HG02885 (cell line): ENCODE measurements around the gene EFCC1.
A peak's percentile ranks its signal among the peaks of the same experiment; 100 is the strongest.

Experiments
- ATAC-seq: cut with Tn5 transposase; IDR thresholded peaks from one replicate; pipeline ENCODE4 v1.9.1; 2021; ENCODE audit warnings: mild to moderate bottlenecking; ENCODE audit not compliant: unreplicated experiment, poor library complexity

Gene EFCC1, protein sequence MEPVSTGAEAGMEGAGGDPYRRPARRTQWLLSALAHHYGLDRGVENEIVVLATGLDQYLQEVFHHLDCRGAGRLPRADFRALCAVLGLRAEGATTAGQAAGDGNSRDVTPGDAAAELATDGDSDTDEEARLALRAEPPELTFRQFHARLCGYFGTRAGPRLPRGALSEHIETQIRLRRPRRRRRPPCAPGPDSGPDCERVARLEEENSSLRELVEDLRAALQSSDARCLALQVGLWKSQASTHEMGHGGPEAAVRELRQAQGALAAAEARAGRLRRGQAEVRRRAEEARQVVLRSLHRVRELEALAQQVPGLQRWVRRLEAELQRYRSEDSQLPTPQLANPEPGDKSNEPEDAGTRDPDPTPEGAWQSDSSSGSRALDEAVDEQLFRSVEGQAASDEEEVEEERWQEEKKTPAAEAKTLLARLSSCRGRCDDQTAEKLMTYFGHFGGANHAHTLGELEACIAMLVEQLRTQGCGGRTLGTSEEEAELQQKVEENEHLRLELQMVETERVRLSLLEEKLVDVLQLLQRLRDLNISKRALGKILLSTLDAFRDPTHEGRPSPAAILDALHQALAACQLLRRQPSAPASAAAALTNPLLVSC

DNA sequence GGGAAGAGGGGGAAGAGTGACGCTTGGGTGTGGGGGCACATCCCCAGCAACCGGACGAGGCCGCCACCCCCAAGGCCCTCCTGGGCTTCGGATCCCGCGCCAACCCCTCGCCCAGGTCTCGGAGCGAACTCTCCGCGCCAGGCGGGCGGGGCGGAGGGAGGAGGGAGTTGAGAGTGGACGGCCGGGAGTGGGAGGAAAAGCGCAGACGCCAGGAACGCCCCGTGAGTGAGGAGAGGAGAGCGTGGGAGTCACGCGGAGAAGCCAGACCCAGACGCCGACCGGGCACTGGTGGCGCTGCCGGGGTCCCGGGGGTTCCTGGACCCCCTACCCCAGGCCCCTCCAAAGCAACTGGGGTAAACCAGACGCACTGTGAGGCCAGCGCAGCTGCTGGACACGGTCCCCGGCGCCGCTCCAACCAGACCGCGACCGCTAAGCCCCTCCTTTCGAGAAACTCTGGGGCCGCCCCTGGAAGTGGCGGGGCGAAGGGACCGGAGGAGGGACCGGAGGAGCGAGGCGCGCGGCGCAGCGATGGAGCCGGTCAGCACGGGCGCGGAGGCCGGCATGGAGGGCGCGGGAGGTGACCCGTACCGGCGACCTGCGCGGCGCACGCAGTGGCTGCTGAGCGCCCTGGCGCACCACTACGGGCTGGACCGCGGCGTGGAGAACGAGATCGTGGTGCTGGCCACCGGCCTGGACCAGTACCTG lies at the start of gene EFCC1:
TSS of gene EFCC1 (plus strand) at position 204 of the 705 bp plus-strand sequence. CDS start at position 529, 325 bp downstream.
- ATAC-seq = no peak

DNA sequence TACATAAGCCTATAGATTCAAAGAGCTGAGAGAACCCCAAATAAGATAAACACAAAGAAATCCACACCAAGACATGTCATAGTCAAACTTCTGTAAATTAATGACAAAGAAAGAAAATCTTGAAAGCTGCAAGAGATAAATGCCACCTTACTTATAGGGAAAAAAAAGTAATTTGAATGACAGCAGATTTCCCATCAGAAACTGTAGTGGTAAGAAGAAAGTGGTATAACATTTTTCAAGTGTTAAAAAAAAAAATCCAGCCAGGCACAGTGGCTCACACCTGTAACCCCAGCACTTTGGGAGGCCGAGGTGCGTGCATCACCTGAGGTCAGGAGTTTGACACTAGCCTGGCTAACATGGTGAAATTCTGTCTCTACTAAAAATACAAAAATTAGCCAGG lies 44.7 kb upstream of the EFCC1 start:
- ATAC-seq = no peak

DNA sequence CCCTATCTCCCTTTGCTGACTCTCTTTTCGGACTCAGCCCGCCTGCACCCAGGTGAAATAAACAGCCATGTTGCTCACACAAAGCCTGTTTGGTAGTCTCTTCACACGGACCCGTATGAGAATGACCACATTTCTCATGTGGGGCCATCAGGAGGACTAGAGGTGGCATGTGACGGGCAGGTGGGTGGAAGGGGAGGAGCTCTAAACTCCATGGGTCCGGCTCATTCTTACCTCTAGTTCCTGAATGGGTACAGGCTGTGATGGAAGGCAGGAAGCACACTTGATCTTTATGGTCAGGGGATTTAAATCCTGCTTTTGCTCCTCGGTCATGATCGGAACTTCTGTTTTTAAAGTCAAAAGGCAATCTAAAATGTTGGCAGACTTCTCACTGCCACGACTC lies 35.8 kb upstream of the EFCC1 start:
- ATAC-seq = no peak

DNA sequence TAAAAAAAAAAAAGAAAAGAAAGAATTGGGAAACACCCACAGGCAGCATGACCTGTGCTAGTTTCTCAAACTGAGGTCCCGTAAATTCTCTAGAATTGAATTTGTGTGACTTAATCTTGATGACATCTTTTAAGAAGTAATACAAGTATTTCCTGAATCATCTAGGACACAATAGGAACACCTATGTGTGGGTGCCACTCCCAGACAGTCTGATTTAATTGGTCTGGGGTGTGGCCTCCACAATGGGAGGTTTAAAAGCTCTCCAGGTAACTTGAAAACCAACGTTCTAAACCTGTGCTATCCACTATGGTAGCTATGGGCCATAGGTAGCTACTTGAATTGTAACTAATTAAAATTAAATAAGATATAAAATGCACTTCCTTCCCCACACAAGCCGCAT lies 35.3 kb upstream of the EFCC1 start:
- no peak for ATAC-seq

DNA sequence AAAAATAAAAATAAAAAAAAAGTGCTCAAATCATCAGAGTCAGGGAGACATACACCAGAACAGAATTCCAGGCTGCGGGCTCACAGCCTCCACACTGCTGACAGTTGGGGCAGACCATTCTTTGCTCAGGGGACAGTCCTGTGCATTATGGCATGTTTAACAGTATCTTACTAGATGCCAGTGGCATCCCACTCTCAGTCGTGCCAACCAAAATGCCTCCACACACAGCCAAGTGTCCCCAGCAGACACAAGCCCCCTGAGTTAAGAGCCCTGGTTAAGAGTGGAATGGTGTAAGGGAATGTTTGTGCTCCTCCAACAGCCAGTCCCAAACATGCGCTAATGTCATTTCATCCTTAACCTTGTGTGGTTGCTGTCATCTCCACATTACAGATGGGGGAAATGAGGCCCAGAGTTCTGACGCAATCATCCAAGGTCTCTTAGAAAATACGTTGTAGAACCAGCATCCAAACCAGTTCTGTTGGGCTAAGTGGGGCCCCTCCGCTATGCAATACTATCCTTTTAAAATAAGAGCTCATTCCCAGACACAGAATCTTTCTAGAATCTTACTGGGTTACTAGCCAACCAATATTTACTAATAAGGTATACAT lies 33.3 kb upstream of the EFCC1 start:
- ATAC-seq = no peak

DNA sequence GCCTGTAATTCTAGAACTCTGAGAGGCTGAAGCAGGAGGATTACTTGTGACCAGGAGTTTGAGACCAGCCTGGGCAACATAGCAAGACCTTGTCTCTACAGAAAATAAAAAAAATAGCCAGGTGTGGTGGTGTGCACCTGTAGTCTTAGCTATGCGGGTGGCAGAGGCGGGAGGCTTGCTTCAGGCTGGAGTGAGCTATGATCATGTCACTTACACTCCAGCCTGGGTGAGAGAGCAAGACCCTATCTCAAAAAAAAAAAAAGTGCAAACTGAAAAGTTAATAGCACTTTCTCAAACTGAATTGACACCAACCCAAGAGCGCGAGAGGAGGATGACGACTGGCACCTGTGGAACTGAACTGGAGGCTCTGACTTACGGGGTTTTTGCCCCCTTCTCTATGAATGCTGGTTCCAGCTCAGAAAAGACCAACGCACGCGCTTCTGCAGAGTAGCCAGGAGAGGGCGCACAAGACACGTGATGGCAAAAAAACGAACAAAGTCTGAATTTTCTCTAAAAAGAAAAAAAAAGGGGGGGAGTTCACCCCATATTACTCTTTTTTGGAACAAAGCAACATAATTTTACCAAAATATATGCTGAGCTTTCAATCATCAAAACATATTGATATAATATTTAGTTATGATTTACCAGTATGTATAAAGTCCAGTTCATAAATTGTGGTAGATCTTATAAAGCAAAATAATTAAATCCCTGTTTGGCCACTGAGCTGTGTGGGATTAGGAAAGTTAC lies 30.9 kb upstream of the EFCC1 start:
- ATAC-seq = no peak

DNA sequence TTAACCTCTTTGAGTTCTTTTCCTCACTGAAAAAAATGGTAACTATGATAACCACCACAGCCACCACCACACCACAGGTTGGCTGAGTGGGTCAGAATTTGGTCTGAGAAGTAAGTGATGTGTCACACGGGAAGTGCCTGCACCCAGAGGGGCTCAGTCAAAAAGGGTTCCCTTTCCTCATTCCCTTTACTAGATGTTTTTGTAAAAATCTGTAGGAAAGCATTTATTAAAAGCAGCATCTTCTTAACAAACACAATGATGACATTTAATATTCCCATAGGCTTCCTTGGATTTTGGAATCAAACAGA lies 30.4 kb upstream of the EFCC1 start:
- ATAC-seq = no peak

DNA sequence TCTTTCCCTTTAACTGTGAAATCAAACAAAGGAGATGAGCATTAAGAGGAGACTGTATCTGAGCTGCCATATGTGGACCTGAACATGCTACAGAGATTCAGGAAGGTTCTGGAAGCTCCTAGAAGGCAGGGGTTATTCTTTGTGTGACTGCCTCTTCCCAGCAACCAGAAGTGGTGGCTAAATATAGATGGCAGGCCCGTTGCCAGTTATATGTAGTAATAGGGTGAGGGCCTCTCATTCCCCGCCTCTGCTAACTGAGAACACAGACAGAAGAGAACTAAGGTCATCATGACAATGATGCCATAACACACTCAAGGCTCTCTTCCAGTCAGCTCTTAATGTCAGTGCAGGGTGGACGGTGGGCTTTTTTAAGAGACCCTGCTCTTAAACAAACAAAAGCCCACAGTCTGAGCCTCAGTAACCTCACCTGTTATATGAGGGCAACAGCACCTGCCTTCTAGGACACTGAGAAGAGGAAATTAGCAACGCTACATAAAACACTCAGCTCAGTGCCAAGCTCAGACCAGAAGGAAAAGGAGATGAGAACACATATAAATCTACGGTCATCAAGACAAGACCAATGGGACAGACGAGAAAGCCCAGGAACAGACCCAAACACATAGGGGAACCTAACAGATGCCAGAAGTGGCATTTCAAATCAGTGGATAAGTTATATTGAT lies 29.5 kb upstream of the EFCC1 start:
- ATAC-seq = no peak

DNA sequence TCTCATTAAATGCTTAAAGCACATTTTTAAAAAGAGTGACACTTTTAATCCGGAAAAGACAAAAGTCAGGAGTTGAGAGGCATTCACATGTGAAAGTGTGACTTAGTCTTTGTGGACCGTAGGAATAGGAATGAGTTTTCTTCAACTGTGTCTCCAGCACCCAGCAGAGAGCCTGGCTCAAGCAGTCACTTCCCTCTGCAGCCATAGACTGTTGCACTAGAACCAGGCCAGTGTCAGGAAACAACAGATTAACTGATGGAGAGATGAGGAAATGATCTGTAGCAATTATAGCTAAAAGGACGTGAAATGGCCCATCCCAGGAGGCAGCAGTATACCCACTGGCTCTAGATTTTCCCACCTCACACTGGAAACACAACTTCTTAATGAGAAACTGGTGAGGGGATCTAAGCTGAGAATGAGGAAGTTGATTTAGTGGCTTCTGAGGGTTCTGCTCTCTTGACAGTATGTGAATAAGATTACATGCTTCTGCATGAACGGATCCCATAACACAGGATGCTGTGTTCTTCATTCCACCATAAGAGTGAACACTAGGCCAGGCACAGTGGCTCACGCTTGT lies 27.0 kb upstream of the EFCC1 start:
- ATAC-seq = no peak

DNA sequence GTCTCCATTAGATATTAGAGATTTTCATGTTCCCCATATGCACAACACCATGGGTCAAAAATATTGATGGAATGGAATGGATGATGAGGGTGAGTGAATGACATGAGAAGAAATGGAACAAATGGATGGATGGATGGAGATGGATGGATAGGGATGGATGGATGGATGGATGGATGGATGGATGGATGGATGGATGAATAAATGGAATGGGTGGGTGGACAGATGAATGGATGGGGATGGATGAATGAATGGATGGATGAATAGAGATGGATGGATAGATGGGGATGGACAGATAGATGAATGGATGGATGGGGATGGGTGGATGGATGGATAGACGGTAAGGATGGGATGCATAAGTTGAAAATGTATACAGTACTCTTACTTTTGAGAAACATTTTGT lies 25.8 kb upstream of the EFCC1 start:
- no peak for ATAC-seq

DNA sequence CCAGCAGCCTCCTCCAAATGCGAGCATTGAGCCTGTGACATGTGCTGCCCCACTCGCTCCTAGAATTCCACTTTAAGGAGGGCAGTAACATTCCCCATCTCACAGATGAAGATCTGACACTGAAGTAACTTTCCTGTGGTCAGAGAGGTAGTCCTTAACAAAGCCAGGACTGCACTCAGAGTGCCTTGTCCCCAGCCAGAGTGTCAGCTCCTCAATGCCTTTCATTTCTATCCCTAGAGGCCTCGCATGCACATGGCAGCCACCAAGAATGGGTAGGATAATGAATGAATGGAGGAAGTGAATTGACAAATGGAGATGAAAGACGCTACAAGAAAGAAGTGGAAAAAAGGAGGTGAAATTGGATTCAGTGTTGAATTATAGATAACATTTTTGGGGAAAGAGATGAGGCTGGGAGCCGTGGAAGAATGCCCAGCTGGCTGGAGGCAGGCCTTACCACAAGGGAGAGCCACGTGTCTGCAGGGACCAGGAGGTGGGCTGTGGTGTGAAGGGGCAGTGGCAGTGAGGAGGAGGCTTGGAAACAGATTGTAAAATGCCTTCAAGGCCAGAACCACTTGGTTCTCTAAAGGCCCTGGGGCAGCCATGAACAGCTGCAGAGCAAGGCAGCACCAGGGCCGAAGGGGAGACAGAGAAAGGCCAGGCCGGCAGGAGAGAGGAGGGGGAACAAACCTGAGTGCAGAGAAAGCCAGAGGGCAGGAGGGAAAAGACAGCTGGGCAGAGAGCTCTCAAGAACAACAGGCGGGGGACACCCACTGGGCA lies 17.6 kb upstream of the EFCC1 start:
- no peak for ATAC-seq

DNA sequence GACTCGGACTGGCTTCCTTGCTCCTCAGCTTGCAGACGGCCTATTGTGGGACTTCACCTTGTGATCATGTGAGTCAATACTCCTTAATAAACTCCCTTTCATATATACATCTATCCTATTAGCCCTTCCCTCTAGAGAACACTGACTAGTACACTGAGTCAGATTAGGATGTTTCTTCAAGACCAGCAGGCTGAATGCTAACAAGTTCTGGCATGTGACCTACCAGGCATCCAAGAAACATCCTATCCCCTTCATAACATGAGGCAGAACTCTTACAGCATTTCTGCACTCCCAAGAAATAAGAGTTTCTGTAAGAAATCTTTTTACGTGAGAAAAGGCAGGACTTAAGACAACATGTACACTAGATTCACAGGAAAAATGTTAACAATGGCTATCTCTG lies 16.5 kb upstream of the EFCC1 start:
- no peak for ATAC-seq

DNA sequence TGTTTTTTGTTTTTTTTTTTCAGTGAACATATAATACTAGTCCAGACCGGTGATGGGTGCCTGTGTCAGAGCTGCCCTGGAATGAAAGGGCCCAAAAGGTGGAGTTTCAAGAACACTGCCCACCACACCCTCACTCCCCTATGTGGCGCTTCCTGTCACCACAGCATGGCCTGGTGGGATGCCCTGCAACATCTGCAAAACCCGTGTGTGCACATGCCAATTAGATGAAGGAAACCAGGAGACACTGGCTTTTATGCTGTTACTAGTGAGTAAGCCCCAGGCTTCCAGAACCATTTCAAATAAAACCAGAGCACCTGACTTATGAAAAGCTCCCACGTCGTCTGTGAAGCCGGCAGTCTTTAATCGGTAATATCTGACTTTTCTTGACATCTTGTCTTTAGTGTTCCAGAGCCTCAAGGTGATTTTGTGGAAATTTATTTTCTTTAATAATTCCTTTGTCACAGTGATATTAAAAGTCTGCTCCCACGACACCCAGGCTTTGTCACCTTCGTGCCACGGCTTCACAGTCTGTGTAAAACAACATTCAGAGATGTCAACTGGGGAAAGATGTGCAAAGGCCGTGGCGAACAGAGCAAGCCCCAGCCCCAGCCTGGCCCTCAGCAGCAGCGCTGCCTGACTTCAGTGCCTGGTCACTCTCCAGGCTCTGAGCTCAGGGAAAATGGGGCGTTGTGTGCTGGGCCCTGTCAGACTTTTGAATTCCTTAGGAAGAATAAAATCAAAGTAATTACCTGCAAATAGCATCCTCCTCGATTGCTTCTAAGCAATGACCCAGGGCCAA lies 13.6 kb upstream of the EFCC1 start:
- ATAC-seq = no peak

DNA sequence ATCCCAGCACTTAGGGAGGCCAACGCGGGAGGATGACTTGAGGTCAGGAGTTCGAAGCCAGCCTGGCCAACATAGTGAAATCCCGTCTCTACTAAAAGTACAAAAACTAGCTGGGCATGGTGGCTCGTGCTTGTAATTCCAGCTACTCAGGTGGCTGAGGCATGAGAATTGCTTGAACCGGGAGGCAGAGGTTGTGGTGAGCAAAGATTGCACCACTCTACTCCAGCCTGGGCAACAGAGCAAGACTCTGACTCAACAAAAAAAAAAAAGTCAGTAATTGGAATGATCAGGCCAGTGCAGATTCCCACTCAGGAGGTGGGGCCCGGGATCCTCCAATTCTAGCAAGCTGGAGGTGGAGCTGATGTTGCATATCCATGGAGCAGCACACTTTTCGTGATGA lies 12.8 kb upstream of the EFCC1 start:
- no peak for ATAC-seq

DNA sequence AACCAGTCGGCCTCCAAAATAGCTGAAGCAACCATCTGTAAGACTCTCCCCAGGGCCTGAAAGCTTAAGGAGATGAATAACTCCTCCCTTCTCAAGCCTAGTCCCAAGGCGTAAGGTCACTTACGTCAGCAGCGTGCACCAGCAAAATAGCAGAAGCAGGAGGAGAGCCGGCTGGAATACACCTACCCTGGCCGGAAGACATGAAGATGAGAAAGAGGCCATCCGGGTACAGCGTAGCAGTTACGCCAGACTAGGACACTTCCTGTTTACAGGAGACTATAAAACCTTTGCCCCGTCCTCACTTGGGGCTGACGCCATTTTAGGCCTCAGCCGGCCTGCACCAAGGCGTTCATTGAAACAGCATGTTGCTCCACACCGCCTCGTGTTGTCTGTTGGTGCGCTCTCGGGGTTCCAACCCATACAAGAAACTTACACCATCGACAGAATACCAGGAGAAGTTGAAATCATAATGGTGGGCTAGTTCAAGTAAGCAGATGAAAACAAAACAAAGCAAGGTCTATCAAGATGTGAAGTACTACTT lies 9.7 kb upstream of the EFCC1 start:
- ATAC-seq = no peak

DNA sequence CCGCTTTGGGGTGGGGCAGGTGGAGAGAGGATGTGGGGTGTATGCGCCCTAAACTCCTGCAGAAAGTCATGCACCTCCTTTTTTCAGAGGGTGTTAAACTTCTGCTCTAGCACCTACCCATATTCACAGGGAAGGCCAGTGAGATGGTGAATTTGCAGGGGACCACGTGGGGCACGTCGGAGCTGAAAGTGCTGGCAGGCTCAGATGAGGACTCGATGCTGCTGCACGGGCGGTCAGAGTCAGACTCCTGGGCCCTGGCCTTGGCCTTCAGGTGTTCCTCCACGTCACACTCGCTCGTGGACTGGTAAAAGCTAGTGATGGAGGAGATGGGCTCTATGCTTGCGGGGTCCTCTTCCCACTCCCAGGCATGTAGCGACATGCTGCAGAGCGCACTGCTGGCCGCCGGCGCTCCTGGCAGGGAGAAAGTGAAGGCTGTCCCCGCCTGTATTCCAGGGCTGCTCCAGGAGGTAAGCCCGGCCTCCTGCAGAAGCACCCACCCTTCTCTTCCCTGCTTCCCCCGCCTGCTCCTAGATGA lies 8.1 kb upstream of the EFCC1 start:
- ATAC-seq = no peak

DNA sequence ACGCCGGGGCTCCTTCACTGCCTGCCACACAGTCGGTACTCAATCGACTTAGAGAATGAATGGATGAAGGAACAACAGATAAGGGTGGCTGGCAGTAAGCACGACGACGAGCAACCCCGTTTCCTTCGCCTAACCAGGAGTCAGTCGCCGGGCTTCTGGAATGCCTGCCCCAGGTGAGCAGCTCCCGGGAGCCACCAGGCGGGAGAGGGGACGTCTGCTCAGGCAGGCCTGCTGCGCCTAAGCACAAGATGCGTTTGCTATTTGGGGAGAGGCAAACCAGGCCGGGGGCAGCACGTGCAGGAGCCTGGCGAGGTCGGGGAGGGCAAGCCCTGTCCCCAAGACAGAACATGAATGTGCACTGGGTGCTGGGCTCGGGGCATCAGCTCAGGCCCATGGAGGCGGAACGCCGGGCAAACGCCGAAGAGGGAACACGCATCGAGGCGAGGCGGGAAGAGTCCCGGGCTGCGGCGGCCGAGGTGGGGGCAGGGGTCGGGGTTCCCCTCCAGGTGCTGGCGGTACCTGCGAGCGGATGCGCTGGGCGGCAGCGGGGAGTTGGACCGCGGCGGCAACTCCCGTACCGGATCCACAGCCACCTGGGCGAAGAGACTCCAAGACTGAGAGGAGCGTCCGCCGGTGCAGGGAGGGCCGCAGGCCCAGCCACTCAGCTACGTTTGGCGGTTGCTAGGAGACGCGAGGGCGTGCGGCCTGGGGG lies 7.5 kb upstream of the EFCC1 start, which contains the start of gene CFAP92:
TSS of gene CFAP92 (minus strand) at position 616 of the 712 bp plus-strand sequence. CDS start 772 bp downstream, outside the sequence.
- ATAC-seq = peak; percentile 90
